ENCODE measurements around the gene ARRDC3. TPM values are rescaled to one million over a fixed set of nuclear protein-coding genes. Genes with fewer than 3 reads are reported as not detected.
A peak's percentile ranks its signal among the peaks of the same experiment; 100 is the strongest.
"Not testable (repeated sequence)": the region's sequence is repeated elsewhere in the genome, so short reads cannot be mapped to it uniquely, and the experiment has no call there.

Gene ARRDC3
- total and polyA plus RNA-seq, 9 of the 15 experiments (the other 6 are each of a cell fraction or from before 2014, with no cell fraction given) = 15.3 to 58.1 (median 39.4) TPM

DNA sequence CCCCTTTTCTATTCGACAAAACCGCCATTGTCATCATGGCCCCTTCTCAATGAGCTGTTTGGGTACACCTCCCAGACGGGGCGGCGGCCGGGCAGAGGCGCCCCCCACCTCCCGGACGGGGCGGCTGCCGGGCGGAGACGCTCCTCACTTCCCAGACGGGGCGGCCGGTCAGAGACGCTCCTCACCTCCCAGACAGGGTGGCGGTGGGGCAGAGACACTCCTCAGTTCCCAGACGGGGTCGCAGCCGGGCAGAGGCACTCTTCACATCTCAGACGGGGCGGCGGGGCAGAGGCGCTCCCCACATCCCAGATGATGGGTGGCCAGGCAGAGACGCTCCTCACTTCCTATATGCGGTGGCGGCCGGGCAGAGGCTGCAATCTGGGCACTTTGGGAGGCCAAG, 40.2 kb downstream of the ARRDC3 start:
- DNase-seq (ENCODE audit: extremely low read depth in 1 of 4, low spot score in 3 of 4); H3K27me3 ChIP-seq (ENCODE audit: control insufficient read depth in 2 of 2, insufficient read depth in 2 of 2, low read length in 2 of 2); intact Hi-C loops (cut with micrococcal nuclease); H3K9me3 ChIP-seq (replicated peaks; ENCODE audit: control insufficient read depth, insufficient read depth, low read depth, low read length); ATAC-seq; H3K4me2 ChIP-seq (ENCODE audit: insufficient read depth, low read length); CTCF ChIA-PET (ENCODE audit: low intra/inter-chr PET ratio); H3K79me2 ChIP-seq (ENCODE audit: control insufficient read depth, insufficient read depth, low read length); H2AFZ ChIP-seq (ENCODE audit: low read depth, low read length); H3K4me1 ChIP-seq (replicated peaks in 1 of 2; ENCODE audit: control insufficient read depth in 2 of 2, insufficient read depth in 2 of 2, low read length in 2 of 2); BruUV-seq (replicated peaks); H3K27ac ChIP-seq (ENCODE audit: extremely low read depth, low read depth, low read length); H3K4me3 ChIP-seq; H3K9ac ChIP-seq (ENCODE audit: insufficient read depth in 1 of 2, low read depth in 2 of 2, low read length in 2 of 2); H3K9me1 ChIP-seq (ENCODE audit: control insufficient read depth, insufficient read depth, low read length); H3K36me3 ChIP-seq (ENCODE audit: control insufficient read depth, insufficient read depth, low read length); H4K20me1 ChIP-seq (replicated peaks; ENCODE audit: control insufficient read depth, insufficient read depth, low read length); in situ Hi-C loops (cut with MboI); FAIRE-seq: not testable (repeated sequence)
- WGBS (ENCODE audit: insufficient coverage, low coverage, missing lambda C conversion rate) = 62% methylated on average over 8 of the region's 29 CpGs
- POLR2A ChIA-PET = interaction anchor here (0.7 kb wide), 1 partner anchor 28 kb away, joined by 3 read pairs; no protein-coding TSS in a partner anchor

DNA sequence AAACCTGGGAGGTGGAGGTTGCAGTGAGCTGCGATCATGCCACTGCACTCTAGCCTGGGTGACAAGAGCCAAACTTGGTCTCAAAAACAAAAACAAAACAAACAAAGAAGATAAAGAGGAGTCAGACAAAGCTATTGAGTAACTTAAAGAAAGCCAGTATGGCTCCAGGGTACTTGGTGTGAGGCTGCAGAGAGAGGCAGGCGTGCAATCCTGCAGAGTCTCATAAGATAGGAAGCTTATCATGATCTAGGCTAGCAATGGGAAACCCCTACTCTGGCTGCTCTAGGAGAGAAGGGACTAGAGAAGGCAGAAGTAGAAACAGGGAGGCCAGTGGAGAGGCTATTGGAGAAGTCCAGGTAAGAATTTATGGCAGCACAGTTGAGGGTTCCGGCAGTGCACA, 42.0 kb downstream of the ARRDC3 start:
- Histone ChIP-seq H3K9me3 (replicated peaks; ENCODE audit: control insufficient read depth, insufficient read depth, low read depth, low read length) (no peaks in the 10 kb centered on the region), H3K27me3 (ENCODE audit: control insufficient read depth in 2 of 2, insufficient read depth in 2 of 2, low read length in 2 of 2) (no peaks in the 10 kb centered on the region), H3K9me1 (ENCODE audit: control insufficient read depth, insufficient read depth, low read length) (no peaks in the 10 kb centered on the region), H3K4me2 (ENCODE audit: insufficient read depth, low read length) (no peak overlapping the region), H4K20me1 (replicated peaks; ENCODE audit: control insufficient read depth, insufficient read depth, low read length) (no peaks in the 10 kb centered on the region), H3K79me2 (ENCODE audit: control insufficient read depth, insufficient read depth, low read length) (no peaks in the 10 kb centered on the region), H3K4me3 (no peak overlapping the region), H3K9ac (ENCODE audit: insufficient read depth in 1 of 2, low read depth in 2 of 2, low read length in 2 of 2) (no peak overlapping the region), H3K4me1 (replicated peaks in 1 of 2; ENCODE audit: control insufficient read depth in 2 of 2, insufficient read depth in 2 of 2, low read length in 2 of 2) (peaks cover 0 to 5% of the 10 kb centered on the region in 2 experiments; a peak in 2 of 5 replicates), H2AFZ (ENCODE audit: low read depth, low read length) (no peak overlapping the region; the same call in 1 of the 2 replicates), H3K27ac (ENCODE audit: extremely low read depth, low read depth, low read length) (no peak overlapping the region), H3K36me3 (ENCODE audit: control insufficient read depth, insufficient read depth, low read length) (no peaks in the 10 kb centered on the region)
- intact Hi-C loops (cut with micrococcal nuclease) (no loop called here), in situ Hi-C loops (cut with MboI) (no loop called here)
- CTCF ChIA-PET (ENCODE audit: low intra/inter-chr PET ratio) = no interaction called here
- no peak for DNase-seq (ENCODE audit: extremely low read depth in 1 of 4, low spot score in 3 of 4)
- ATAC-seq = peak; percentile 46; the same call in 2 of the 3 replicates
- WGBS (ENCODE audit: insufficient coverage, low coverage, missing lambda C conversion rate) = 47% methylated on average over 3 of the region's 3 CpGs
- TF ChIP-seq CBX2 (IDR thresholded peaks at IDR 0.05; ENCODE audit: insufficient read depth, low read length, poor library complexity, severe bottlenecking) = no peak
- no peak for TF ChIP-seq NCOA1 (IDR thresholded peaks at IDR 0.05; ENCODE audit: low read depth)
- no peak for TF ChIP-seq ETV5 (CRISPR knock-in tag; IDR thresholded peaks at IDR 0.05; ENCODE audit: low read depth)
- no peak for TF ChIP-seq HIVEP1 (CRISPR knock-in tag; IDR thresholded peaks at IDR 0.05)
- no peak for TF ChIP-seq CAMTA2 (CRISPR knock-in tag; conservative IDR thresholded peaks at IDR 0.05)
- no peak for TF ChIP-seq ZNF668 (CRISPR knock-in tag; IDR thresholded peaks at IDR 0.05)
- TF ChIP-seq, protein P1, sequence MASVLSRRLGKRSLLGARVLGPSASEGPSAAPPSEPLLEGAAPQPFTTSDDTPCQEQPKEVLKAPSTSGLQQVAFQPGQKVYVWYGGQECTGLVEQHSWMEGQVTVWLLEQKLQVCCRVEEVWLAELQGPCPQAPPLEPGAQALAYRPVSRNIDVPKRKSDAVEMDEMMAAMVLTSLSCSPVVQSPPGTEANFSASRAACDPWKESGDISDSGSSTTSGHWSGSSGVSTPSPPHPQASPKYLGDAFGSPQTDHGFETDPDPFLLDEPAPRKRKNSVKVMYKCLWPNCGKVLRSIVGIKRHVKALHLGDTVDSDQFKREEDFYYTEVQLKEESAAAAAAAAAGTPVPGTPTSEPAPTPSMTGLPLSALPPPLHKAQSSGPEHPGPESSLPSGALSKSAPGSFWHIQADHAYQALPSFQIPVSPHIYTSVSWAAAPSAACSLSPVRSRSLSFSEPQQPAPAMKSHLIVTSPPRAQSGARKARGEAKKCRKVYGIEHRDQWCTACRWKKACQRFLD (CRISPR knock-in tag; IDR thresholded peaks at IDR 0.05) = no peak
- no peak for TF ChIP-seq ZNF197 (CRISPR knock-in tag; IDR thresholded peaks at IDR 0.05; ENCODE audit: low read depth)
- no peak for TF ChIP-seq NR3C1 (CRISPR knock-in tag; IDR thresholded peaks at IDR 0.05)
- no peak for TF ChIP-seq MAFK (IDR thresholded peaks at IDR 0.05; ENCODE audit: low read length)
- TF ChIP-seq SAP30 (IDR thresholded peaks at IDR 0.05; ENCODE audit: borderline replicate concordance, insufficient read depth, low read depth, low read length, poor library complexity, severe bottlenecking) = no peak
- no peak for TF ChIP-seq BCL6 (CRISPR knock-in tag; IDR thresholded peaks at IDR 0.05)
- POLR2A ChIA-PET = interaction anchor here (0.7 to 2.5 kb wide), 6 partner anchors 12 to 39 kb away, joined by 3 to 9 read pairs (median 4); no protein-coding TSS in a partner anchor
- FAIRE-seq = no peak
- no TSS peak for BruUV-seq (replicated peaks)
